Measurements from ENCODE around the gene CIAO1.

DNA sequence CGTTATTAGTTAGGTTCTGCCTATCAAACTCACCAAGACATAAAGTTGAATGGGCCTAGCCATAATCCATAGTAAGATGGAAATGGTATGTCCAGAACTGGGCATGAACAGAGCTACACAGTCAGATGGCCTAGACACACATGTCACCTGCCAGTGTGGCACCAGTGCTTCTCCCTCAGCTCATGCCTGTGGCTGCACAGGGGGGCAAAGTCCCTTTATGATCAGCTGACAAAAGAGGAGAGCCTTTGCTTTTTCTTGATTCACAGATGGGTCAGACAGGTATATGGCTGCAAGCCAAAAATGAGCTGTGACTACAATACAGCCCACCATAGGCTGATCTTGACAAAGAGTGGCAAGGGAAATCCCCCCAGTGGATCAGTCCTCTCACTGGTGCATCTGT lies 29.1 kb upstream of the CIAO1 start:
- TF ChIP-seq, protein P1, sequence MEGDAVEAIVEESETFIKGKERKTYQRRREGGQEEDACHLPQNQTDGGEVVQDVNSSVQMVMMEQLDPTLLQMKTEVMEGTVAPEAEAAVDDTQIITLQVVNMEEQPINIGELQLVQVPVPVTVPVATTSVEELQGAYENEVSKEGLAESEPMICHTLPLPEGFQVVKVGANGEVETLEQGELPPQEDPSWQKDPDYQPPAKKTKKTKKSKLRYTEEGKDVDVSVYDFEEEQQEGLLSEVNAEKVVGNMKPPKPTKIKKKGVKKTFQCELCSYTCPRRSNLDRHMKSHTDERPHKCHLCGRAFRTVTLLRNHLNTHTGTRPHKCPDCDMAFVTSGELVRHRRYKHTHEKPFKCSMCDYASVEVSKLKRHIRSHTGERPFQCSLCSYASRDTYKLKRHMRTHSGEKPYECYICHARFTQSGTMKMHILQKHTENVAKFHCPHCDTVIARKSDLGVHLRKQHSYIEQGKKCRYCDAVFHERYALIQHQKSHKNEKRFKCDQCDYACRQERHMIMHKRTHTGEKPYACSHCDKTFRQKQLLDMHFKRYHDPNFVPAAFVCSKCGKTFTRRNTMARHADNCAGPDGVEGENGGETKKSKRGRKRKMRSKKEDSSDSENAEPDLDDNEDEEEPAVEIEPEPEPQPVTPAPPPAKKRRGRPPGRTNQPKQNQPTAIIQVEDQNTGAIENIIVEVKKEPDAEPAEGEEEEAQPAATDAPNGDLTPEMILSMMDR (conservative IDR thresholded peaks at IDR 0.05), result no peak
- no peak for TF ChIP-seq EZH2 (IDR thresholded peaks at IDR 0.05; ENCODE audit: low read depth)

All from PC-9 (cell line).